ENCODE results near the gene NINJ2. TPM values are rescaled to one million over a fixed set of nuclear protein-coding genes. Genes with fewer than 3 reads are reported as not detected.

Gene NINJ2
- total and polyA plus RNA-seq, 12 donors = 1.9 to 25.7 (median 8.3) TPM

DNA sequence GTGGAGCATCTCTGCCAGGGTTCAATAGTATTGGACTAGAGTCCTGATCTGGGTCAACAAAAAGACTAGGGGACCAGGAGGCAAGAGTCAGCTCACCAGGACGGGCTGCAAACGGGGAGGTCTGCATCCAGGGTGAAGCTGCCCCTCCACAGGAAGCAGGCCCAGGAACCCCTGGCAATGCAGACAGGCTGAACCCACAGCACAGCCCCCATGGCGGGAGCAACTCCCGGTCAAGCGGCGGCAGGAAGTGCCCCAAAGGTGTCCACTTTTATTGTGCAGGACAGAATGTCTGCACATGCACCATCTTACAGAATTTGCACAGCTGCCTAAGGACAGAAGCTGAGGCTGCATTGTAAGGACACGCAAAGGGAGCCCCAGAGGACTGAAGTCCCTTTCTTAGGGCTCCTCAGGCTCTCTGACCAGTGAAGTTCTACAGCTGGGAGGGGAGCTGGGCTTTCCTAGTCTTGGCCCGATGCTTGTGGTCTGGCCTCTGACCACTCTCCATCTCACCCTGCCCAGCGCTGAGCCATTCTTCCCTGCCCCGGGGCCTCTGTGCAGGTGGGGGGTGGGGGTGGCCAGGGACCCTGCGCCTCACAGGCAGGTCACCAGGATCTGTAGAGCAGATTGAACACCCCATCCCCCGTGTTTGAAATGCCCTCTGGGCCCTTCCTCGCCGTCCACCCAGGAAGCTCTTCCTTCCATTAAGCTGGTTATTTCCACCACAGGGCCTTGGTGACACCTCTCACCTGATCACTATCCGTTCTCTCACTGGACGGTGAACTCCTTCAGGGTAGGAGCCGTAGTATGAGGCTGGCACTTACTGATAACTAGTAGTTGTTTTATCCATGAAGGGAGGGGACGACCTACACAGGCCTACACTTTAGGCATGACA is 75.9 kb downstream of the NINJ2 start:
- ATAC-seq (no peak), DNase-seq (no peak)
- H3K4me3 ChIP-seq = no peak overlapping the region
- TF ChIP-seq, protein P1, sequence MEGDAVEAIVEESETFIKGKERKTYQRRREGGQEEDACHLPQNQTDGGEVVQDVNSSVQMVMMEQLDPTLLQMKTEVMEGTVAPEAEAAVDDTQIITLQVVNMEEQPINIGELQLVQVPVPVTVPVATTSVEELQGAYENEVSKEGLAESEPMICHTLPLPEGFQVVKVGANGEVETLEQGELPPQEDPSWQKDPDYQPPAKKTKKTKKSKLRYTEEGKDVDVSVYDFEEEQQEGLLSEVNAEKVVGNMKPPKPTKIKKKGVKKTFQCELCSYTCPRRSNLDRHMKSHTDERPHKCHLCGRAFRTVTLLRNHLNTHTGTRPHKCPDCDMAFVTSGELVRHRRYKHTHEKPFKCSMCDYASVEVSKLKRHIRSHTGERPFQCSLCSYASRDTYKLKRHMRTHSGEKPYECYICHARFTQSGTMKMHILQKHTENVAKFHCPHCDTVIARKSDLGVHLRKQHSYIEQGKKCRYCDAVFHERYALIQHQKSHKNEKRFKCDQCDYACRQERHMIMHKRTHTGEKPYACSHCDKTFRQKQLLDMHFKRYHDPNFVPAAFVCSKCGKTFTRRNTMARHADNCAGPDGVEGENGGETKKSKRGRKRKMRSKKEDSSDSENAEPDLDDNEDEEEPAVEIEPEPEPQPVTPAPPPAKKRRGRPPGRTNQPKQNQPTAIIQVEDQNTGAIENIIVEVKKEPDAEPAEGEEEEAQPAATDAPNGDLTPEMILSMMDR (IDR thresholded peaks at IDR 0.05) = no peak
- no peaks in the 10 kb centered on the region for H3K36me3 ChIP-seq
- peaks cover 0 to 8% (median 0%) of the 10 kb centered on the region in 11 donors for H3K9me3 ChIP-seq
- peaks cover 11 to 35% (median 19%) of the 10 kb centered on the region in 9 donors for H3K4me1 ChIP-seq
- 82 to 90% methylated on average over 18 of the region's 18 CpGs for WGBS, 2 donors
- peak overlapping the region in 1 of 10 donors; percentile 4 for H3K27ac ChIP-seq
- H3K27me3 ChIP-seq = no peaks in the 10 kb centered on the region
- intact Hi-C loops (cut with DNase I) = no loop called here

DNA sequence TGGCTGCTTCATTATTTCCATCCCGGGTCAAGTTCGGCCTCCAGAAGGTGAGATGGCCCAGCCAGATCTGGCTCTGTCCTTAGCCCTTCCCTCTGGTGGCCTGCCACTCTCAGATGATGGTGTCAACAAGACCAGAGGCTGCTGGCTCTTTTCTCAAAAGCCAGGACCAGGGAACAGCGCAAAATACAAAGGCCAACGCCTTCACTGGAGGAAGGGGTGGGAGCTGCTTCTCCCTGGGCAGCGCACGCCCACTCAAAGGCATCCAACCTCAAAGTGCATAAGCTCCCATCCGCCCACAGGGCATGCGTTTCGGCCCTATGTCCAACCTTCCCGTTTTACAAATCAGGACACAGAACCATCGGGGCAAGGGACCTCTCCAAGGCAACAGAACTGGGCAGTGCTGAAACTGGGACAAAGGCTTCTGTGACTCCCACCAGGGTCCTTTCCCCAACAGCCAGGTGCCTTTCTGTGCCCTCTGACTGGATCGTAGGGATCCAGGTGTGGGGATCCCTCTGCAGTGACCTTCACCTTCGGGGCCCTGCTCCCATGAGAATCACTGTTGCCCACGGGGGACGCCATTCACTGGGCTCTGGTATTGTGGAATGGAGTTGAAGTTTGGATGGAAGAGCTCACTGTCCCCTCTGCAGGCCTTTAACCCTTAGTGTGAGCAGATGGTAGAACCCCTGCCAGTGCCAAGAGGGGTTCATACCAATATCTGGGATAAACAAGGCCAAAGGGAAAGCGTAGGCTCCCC is 76.8 kb downstream of the NINJ2 start:
- peak overlapping the region in 3 of 10 donors; percentile 20 to 35 (median 23) for H3K27ac ChIP-seq
- H3K9me3 ChIP-seq = peaks cover 0 to 8% (median 0%) of the 10 kb centered on the region in 11 donors
- TF ChIP-seq, protein P1 (IDR thresholded peaks at IDR 0.05) = no peak
- peaks cover 2 to 32% (median 10%) of the 10 kb centered on the region in 9 donors for H3K4me1 ChIP-seq
- H3K27me3 ChIP-seq = no peaks in the 10 kb centered on the region
- ATAC-seq (no peak), DNase-seq (no peak)
- intact Hi-C loops (cut with DNase I) = no loop called here
- WGBS, 2 donors = 88 to 89% methylated on average over 16 of the region's 16 CpGs
- no peak overlapping the region for H3K4me3 ChIP-seq
- no peaks in the 10 kb centered on the region for H3K36me3 ChIP-seq

DNA sequence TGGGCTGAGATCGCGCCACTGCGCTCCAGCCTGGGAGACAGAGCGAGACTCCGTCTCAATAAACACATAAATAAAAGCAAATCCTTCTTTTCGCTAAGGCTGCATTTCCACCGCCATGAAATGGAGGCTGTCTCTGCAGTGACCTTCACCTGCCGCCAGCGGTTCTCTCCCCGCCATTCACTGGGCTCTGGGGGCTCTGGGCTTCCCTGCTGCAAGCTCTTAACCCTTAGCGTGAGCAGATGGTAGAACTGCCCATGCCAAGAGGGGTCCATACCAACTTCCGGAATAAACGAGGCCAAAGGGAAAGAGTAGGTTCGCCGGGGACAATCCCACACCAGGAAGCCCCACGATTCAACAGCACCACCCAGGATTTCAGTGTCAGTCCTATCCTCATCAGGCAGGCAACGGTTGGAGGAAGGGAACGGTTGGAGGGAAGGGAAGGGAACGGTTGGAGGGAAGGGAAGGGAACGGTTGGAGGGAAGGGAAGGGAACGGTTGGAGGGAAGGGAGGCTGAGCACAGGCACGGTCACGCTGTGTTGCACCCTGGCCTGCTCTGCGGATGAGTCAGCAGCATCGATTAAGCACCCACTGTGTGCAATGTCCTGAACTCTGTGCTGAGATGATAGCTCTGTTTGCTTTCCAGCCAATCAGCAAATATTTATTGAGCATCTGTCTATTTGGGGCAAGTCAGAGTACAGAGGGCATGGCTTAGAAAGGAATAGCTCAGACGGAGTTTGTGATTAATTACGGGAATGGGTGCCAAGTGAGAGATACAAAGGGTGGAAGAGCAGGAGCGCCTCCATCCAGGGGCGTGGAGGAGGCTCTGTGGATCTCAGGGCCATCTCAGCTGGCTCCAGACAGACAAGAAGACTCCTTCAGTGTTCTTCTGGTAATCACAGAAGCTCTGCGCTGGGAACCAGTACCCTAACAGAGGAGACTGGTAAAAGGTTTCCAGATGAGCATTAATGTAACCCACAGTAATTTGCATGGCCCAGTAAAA is 77.9 kb downstream of the NINJ2 start:
- peak overlapping the region in 3 of 10 donors; percentile 27 to 86 (median 35) for H3K27ac ChIP-seq
- intact Hi-C loops (cut with DNase I) = no loop called here

More for the DNA sequence above, 77.9 kb downstream of the NINJ2 start:
- no peaks in the 10 kb centered on the region for H3K36me3 ChIP-seq
- no peak for DNase-seq
- H3K4me1 ChIP-seq = peaks cover 0 to 28% (median 7%) of the 10 kb centered on the region in 9 donors
- no peak overlapping the region for H3K4me3 ChIP-seq
- WGBS, 2 donors = 86 to 90% methylated on average over 30 of the region's 30 CpGs
- ATAC-seq = no peak
- H3K27me3 ChIP-seq = no peaks in the 10 kb centered on the region
- TF ChIP-seq, protein P1 (IDR thresholded peaks at IDR 0.05) = no peak
- peaks cover 0 to 8% (median 0%) of the 10 kb centered on the region in 11 donors for H3K9me3 ChIP-seq
